GM23248 (cell line): ENCODE results near the gene BTBD16. TPM values are rescaled to one million over a fixed set of nuclear protein-coding genes. Genes with fewer than 3 reads are reported as not detected.

Experiments
- DNase-seq: peaks from one replicate; pipeline ENCODE4 v3.0.0-alpha.2; 2015
- H2AFZ ChIP-seq: fragments of 200-600 bp; sonication (generic); 2 replicates; pipeline ENCODE4 v1.6.1; 2016; ENCODE audit warnings: antibody characterized with exemption
- H3F3A ChIP-seq: fragments of 200-600 bp; sonication (generic); 2 replicates; pipeline ENCODE4 v1.6.1; 2016; ENCODE audit warnings: mild to moderate bottlenecking, antibody characterized with exemption, mixed run types; ENCODE audit not compliant: insufficient read depth
- H3K27ac ChIP-seq: fragments of 200-600 bp; sonication (generic); 2 replicates; pipeline ENCODE4 v1.5.1; 2016; ENCODE audit warnings: mild to moderate bottlenecking
- H3K27me3 ChIP-seq: fragments of 200-600 bp; sonication (generic); replicated peaks from 2 replicates; pipeline ENCODE4 v1.6.1; 2016; ENCODE audit warnings: mild to moderate bottlenecking; ENCODE audit not compliant: insufficient read depth
- H3K36me3 ChIP-seq: fragments of 200-600 bp; sonication (generic); 2 replicates; pipeline ENCODE4 v1.6.1; 2016; ENCODE audit warnings: low read depth, mild to moderate bottlenecking
- H3K4me1 ChIP-seq: fragments of 200-600 bp; sonication (generic); 2 replicates; pipeline ENCODE4 v1.6.1; 2016; ENCODE audit warnings: mild to moderate bottlenecking; ENCODE audit not compliant: insufficient read depth
- H3K4me2 ChIP-seq: fragments of 200-600 bp; sonication (generic); one replicate; pipeline ENCODE4 v1.6.1; 2016; ENCODE audit warnings: mild to moderate bottlenecking; ENCODE audit not compliant: unreplicated experiment
- H3K4me3 ChIP-seq: fragments of 200-600 bp; sonication (generic); 2 replicates; pipeline ENCODE4 v1.5.1; 2016; ENCODE audit warnings: mild to moderate bottlenecking
- H3K79me2 ChIP-seq: fragments of 200-600 bp; sonication (generic); 2 replicates; pipeline ENCODE4 v1.6.1; 2016; ENCODE audit warnings: mild to moderate bottlenecking; ENCODE audit not compliant: insufficient read depth
- H3K9ac ChIP-seq: fragments of 200-600 bp; sonication (generic); 2 replicates; pipeline ENCODE4 v1.6.1; 2016; ENCODE audit warnings: mild to moderate bottlenecking
- H3K9me2 ChIP-seq: fragments of 200-600 bp; sonication (generic); 2 replicates; pipeline ENCODE4 v1.6.1; 2016; ENCODE audit warnings: mixed run types, mild to moderate bottlenecking, moderate library complexity; ENCODE audit not compliant: insufficient read depth
- H3K9me3 ChIP-seq: fragments of 200-600 bp; sonication (generic); one replicate; pipeline ENCODE4 v1.6.1; 2017; ENCODE audit warnings: low read depth
- H4K20me1 ChIP-seq: fragments of 200-600 bp; sonication (generic); 2 replicates; pipeline ENCODE4 v1.6.0; 2016; ENCODE audit not compliant: insufficient read depth
- EZH2 ChIP-seq: fragments of 200-600 bp; sonication (generic); IDR thresholded peaks from 2 replicates; pipeline ENCODE4 v1.6.1; 2018; ENCODE audit warnings: antibody characterized with exemption, mild to moderate bottlenecking; ENCODE audit not compliant: insufficient read depth, poor library complexity, severe bottlenecking
- EZH2phosphoT487 ChIP-seq: fragments of 200-600 bp; sonication (generic); IDR thresholded peaks from 2 replicates; pipeline ENCODE4 v1.6.1; 2018; ENCODE audit warnings: antibody characterized with exemption, moderate library complexity, mild to moderate bottlenecking, low read depth; ENCODE audit not compliant: insufficient read depth
- WGBS, 2 experiments: methylation state at CpG; one replicate each; pipeline ENCODE4 v1.1.6; 2015 to 2017; ENCODE audit warnings: low lambda C conversion rate in 2 of 2, low coverage in 1 of 2; ENCODE audit errors: missing lambda C conversion rate in 2 of 2; 5-methylcytosine and 5-hydroxymethylcytosine counted together
- in situ Hi-C: fragments of 300-500 bp; cut with MboI; formaldehyde crosslinking; loops from 2 replicates; pipeline ENCODE4 v1.15.0; 2020
- polyA plus RNA-seq: library from polyadenylated mRNA; unstranded; fragments of >200 nt; fragmentation: Nextera tagmentation; extraction: Ambion mirVana; gene quantifications from 2 replicates; pipeline ENCODE4 v1.2.1, GENCODE V29; 2016
- total RNA-seq: library from RNA; depleted of rRNA; stranded (reverse); fragments of >200 nt; shearing (Covaris generic); gene quantifications from 2 replicates; pipeline ENCODE4 v1.2.3, GENCODE V29; 2014

The BTBD16 gene
- total and polyA plus RNA-seq, 2 experiments from 2014 or later: not detected

GRCh38 chr10:122253605-122254004 is 17.5 kb upstream of the BTBD16 start:
- Histone ChIP-seq H3K4me2 (no peak overlapping the region), H3F3A (no peaks in the 10 kb centered on the region; the same call in 1 of the 2 replicates), H3K9ac (no peak overlapping the region), H3K4me1 (no peaks in the 10 kb centered on the region), H3K27me3 (no peaks in the 10 kb centered on the region), H4K20me1 (no peaks in the 10 kb centered on the region), H3K9me3 (no peaks in the 10 kb centered on the region), H3K79me2 (no peaks in the 10 kb centered on the region), H3K27ac (no peak overlapping the region), H3K36me3 (no peaks in the 10 kb centered on the region), H3K4me3 (no peak overlapping the region), H2AFZ (no peak overlapping the region), H3K9me2 (no peaks in the 10 kb centered on the region)
- TF ChIP-seq EZH2phosphoT487 (no peak), EZH2 (no peak)
- in situ Hi-C loops: no loop called here
- DNase-seq: no peak
- 98 to 100% methylated on average over 2 of the region's 2 CpGs for WGBS, 2 experiments

- Histone ChIP-seq H3K27ac (no peak overlapping the region), H3K9ac (no peak overlapping the region), H3K79me2 (no peaks in the 10 kb centered on the region), H4K20me1 (no peaks in the 10 kb centered on the region), H3K4me3 (no peak overlapping the region), H3K9me2 (no peaks in the 10 kb centered on the region), H3K4me1 (no peaks in the 10 kb centered on the region), H3K9me3 (no peaks in the 10 kb centered on the region), H3K4me2 (no peak overlapping the region), H3K27me3 (no peaks in the 10 kb centered on the region), H2AFZ (no peak overlapping the region), H3F3A (no peaks in the 10 kb centered on the region; the same call in 1 of the 2 replicates), H3K36me3 (no peaks in the 10 kb centered on the region)
- 92 to 95% methylated on average over 5 of the region's 5 CpGs for WGBS, 2 experiments
- in situ Hi-C loops: no loop called here
- TF ChIP-seq EZH2phosphoT487 (no peak), EZH2 (no peak)
- DNase-seq: no peak
Observed at GRCh38 chr10:122254831-122255230, 16.3 kb upstream of the BTBD16 start.

- Histone ChIP-seq H3K9me3 (no peaks in the 10 kb centered on the region), H4K20me1 (no peaks in the 10 kb centered on the region), H3K4me3 (no peak overlapping the region), H3K36me3 (no peaks in the 10 kb centered on the region), H3K9me2 (no peaks in the 10 kb centered on the region), H3K27ac (no peak overlapping the region), H3K79me2 (no peaks in the 10 kb centered on the region), H3F3A (no peaks in the 10 kb centered on the region; the same call in 1 of the 2 replicates), H2AFZ (no peak overlapping the region), H3K27me3 (no peaks in the 10 kb centered on the region), H3K4me2 (no peak overlapping the region), H3K4me1 (no peaks in the 10 kb centered on the region), H3K9ac (no peak overlapping the region)
- in situ Hi-C loops: no loop called here
- no peak for DNase-seq
- no peak for TF ChIP-seq EZH2phosphoT487
- no peak for TF ChIP-seq EZH2
- 81 to 85% methylated on average over 11 to 14 of the region's 14 CpGs for WGBS, 2 experiments
Observed at GRCh38 chr10:122255509-122256301, 15.4 kb upstream of the BTBD16 start.

GRCh38 chr10:122257041-122257440 is 14.1 kb upstream of the BTBD16 start:
- H4K20me1 ChIP-seq: no peaks in the 10 kb centered on the region
- H3K4me3 ChIP-seq: no peak overlapping the region
- no peaks in the 10 kb centered on the region for H3K4me1 ChIP-seq
- H3K27me3 ChIP-seq: no peaks in the 10 kb centered on the region
- H3K79me2 ChIP-seq: no peaks in the 10 kb centered on the region
- H3K27ac ChIP-seq: no peak overlapping the region
- 62 to 66% methylated on average over 3 of the region's 3 CpGs for WGBS, 2 experiments
- DNase-seq: peak; percentile 16
- H3K36me3 ChIP-seq: no peaks in the 10 kb centered on the region
- in situ Hi-C loops: no loop called here
- no peak overlapping the region for H2AFZ ChIP-seq
- no peak overlapping the region for H3K4me2 ChIP-seq
- H3K9me2 ChIP-seq: no peaks in the 10 kb centered on the region
- H3F3A ChIP-seq: no peaks in the 10 kb centered on the region; the same call in 1 of the 2 replicates
- TF ChIP-seq EZH2 (no peak), EZH2phosphoT487 (no peak)
- H3K9ac ChIP-seq: no peak overlapping the region
- no peaks in the 10 kb centered on the region for H3K9me3 ChIP-seq
